SK-N-SH (cell line): ENCODE results near the gene MAN2B1. TPM values are rescaled to one million over a fixed set of nuclear protein-coding genes. Genes with fewer than 3 reads are reported as not detected.

Source experiments
- CTCF ChIA-PET: fragments of 300-600, 350-600 bp; formaldehyde crosslinking; extraction: SDS; loops from one replicate; lab custom pipeline; 2021; lab: Yijun Ruan, JAX
- POLR2A ChIA-PET: fragments of 350-600 bp; sonication (Branson Sonifier 250); formaldehyde crosslinking; extraction: SDS; loops from one replicate; lab custom pipeline; 2020; ENCODE audit warnings: antibody characterized with exemption, inconsistent platforms; lab: Yijun Ruan, JAX
- DNase-seq: peaks from one replicate; pipeline ENCODE4 v3.0.0; 2012
- H2AFZ ChIP-seq: fragments of 200-600 bp; sonication (generic); 2 replicates; pipeline ENCODE4 v1.8.1; 2016; ENCODE audit warnings: antibody characterized with exemption, mild to moderate bottlenecking, low read depth
- H3F3A ChIP-seq: fragments of 200-600 bp; sonication (generic); replicated peaks from 2 replicates; pipeline ENCODE3; 2016; ENCODE audit warnings: antibody characterized with exemption, mild to moderate bottlenecking; ENCODE audit not compliant: insufficient read depth
- H3K27ac ChIP-seq, 2 experiments: fragments of 200-500 bp in 1 of 2; fragments of 200-600 bp in 1 of 2; sonication (Bioruptor generic) in 1 of 2; sonication (generic), shearing (Covaris generic) in 1 of 2; 2 replicates each; pipeline versions ENCODE4 v1.5.1 to v1.6.1; 2014 to 2016; ENCODE audit warnings: low read depth in 2 of 2, inconsistent platforms in 1 of 2, low read length in 1 of 2, mild to moderate bottlenecking in 1 of 2, mixed read lengths in 1 of 2
- H3K27me3 ChIP-seq: fragments of 200-600 bp; sonication (generic), shearing (Covaris generic); 2 replicates; pipeline ENCODE4 v1.6.1; 2016; ENCODE audit warnings: mixed run types; ENCODE audit not compliant: insufficient read depth
- H3K36me3 ChIP-seq, 2 experiments: fragments of 200-500 bp in 1 of 2; fragments of 200-600 bp in 1 of 2; sonication (Bioruptor generic) in 1 of 2; sonication (generic) in 1 of 2; replicated peaks in 1 of 2; 2 replicates each; pipeline versions ENCODE3 to v1.5.1; 2014 to 2016; ENCODE audit warnings: low read length in 1 of 2, mild to moderate bottlenecking in 1 of 2; ENCODE audit not compliant: insufficient read depth in 2 of 2, control insufficient read depth in 1 of 2
- H3K4me1 ChIP-seq, 2 experiments: fragments of 200-500 bp in 1 of 2; fragments of 200-600 bp in 1 of 2; sonication (Bioruptor generic) in 1 of 2; sonication (generic), shearing (Covaris generic) in 1 of 2; 2 replicates each; pipeline versions ENCODE4 v1.5.1 to v1.6.1; 2014 to 2016; ENCODE audit warnings: low read depth in 1 of 2, low read length in 1 of 2, mixed run types in 1 of 2; ENCODE audit not compliant: insufficient read depth in 2 of 2, control insufficient read depth in 1 of 2
- H3K4me2 ChIP-seq: fragments of 200-600 bp; sonication (generic), shearing (Covaris generic); 2 replicates; pipeline ENCODE4 v1.6.1; 2017; ENCODE audit warnings: mixed run types
- H3K4me3 ChIP-seq, 2 experiments: fragments of 200-500 bp in 1 of 2; fragments of 200-600 bp in 1 of 2; sonication (Bioruptor generic) in 1 of 2; sonication (generic), shearing (Covaris generic) in 1 of 2; 2 replicates each; pipeline versions ENCODE4 v1.5.1 to v1.8.1; 2014 to 2016; ENCODE audit warnings: low read depth in 2 of 2, inconsistent platforms in 1 of 2, low read length in 1 of 2, mild to moderate bottlenecking in 1 of 2, mixed read lengths in 1 of 2, moderate library complexity in 1 of 2
- H3K79me2 ChIP-seq: fragments of 200-600 bp; sonication (generic); 2 replicates; pipeline ENCODE4 v1.8.1; 2017; ENCODE audit warnings: mild to moderate bottlenecking; ENCODE audit not compliant: insufficient read depth
- H3K9ac ChIP-seq: fragments of 200-600 bp; sonication (generic); 2 replicates; pipeline ENCODE4 v1.6.1; 2017; ENCODE audit warnings: mixed run types
- H3K9me2 ChIP-seq: fragments of 200-600 bp; sonication (generic); 2 replicates; pipeline ENCODE4 v1.6.1; 2017; ENCODE audit warnings: mixed run types
- H3K9me3 ChIP-seq: fragments of 200-600 bp; sonication (generic); 2 replicates; pipeline ENCODE4 v1.6.1; 2017; ENCODE audit warnings: mixed run types, mild to moderate bottlenecking, moderate library complexity
- H4K20me1 ChIP-seq: fragments of 200-600 bp; sonication (generic); 2 replicates; pipeline ENCODE4 v1.6.1; 2017; ENCODE audit warnings: mild to moderate bottlenecking, mixed run types; ENCODE audit not compliant: insufficient read depth
- EP300 ChIP-seq, 2 experiments: IDR thresholded peaks; 2 replicates each; pipeline versions ENCODE4 v1.4.0 to v1.6.1; 2012; ENCODE audit warnings: borderline replicate concordance in 1 of 2, low read depth in 1 of 2, low read length in 1 of 2
- EZH2phosphoT487 ChIP-seq: fragments of 200-600 bp; sonication (generic); IDR thresholded peaks from 2 replicates; pipeline ENCODE4 v1.6.1; 2017; ENCODE audit warnings: low read depth, mixed run types, mild to moderate bottlenecking, antibody characterized with exemption, moderate library complexity, borderline replicate concordance
- FOXJ3 ChIP-seq: sonication (generic); formaldehyde crosslinking; IDR thresholded peaks from 2 replicates; pipeline ENCODE4 v1.5.1; 2020; ENCODE audit warnings: mild to moderate bottlenecking, missing genetic modification reagents
- GATA2 ChIP-seq: sonication (generic); formaldehyde crosslinking; IDR thresholded peaks from 2 replicates; pipeline ENCODE4 v1.5.0; 2020; ENCODE audit warnings: mild to moderate bottlenecking, missing genetic modification reagents
- NFIC ChIP-seq: IDR thresholded peaks from 2 replicates; pipeline ENCODE4 v1.4.0; 2012; ENCODE audit warnings: borderline replicate concordance
- NRF1 ChIP-seq: IDR thresholded peaks from 2 replicates; pipeline ENCODE4 v1.6.1; 2012; ENCODE audit warnings: low read depth, mild to moderate bottlenecking, low read length
- POLR2AphosphoS5 ChIP-seq: IDR thresholded peaks from 2 replicates; pipeline ENCODE4 v1.6.1; 2012; ENCODE audit warnings: low read depth, low read length
- TAF1 ChIP-seq: IDR thresholded peaks from 2 replicates; pipeline ENCODE4 v1.6.1; 2012; ENCODE audit warnings: low read depth, mild to moderate bottlenecking, low read length, moderate library complexity, borderline replicate concordance
- TCF12 ChIP-seq: IDR thresholded peaks from 2 replicates; pipeline ENCODE4 v1.4.0; 2012
- TEAD4 ChIP-seq: IDR thresholded peaks from 2 replicates; pipeline ENCODE4 v1.4.0; 2012; ENCODE audit warnings: mild to moderate bottlenecking, borderline replicate concordance; ENCODE audit not compliant: insufficient read depth
- WGBS: methylation state at CpG from one replicate; pipeline ENCODE4 v1.1.6; 2017; ENCODE audit warnings: low lambda C conversion rate; 5-methylcytosine and 5-hydroxymethylcytosine counted together
- polyA plus RNA-seq, 3 experiments: library from polyadenylated mRNA; depleted of rRNA; stranded (reverse); fragments of >200 nt; gene quantifications; 2 replicates each; pipeline ENCODE4 v1.2.3, GENCODE V29; 2012
- TF ChIP-seq, protein P1 (sequence below): IDR thresholded peaks from 2 replicates; pipeline ENCODE4 v1.4.0; 2012; ENCODE audit warnings: low read depth, borderline replicate concordance
- TF ChIP-seq, protein P2 (sequence below): IDR thresholded peaks from 2 replicates; pipeline ENCODE4 v1.6.1; 2012; ENCODE audit warnings: mild to moderate bottlenecking, low read depth, low read length, moderate library complexity
- TF ChIP-seq, protein P3 (sequence below): IDR thresholded peaks from 2 replicates; pipeline ENCODE4 v1.4.0; 2012; ENCODE audit warnings: low read depth, borderline replicate concordance
- TF ChIP-seq, protein P4 (sequence below): IDR thresholded peaks from 2 replicates; pipeline ENCODE4 v1.4.0; 2012; ENCODE audit warnings: low read depth
- TF ChIP-seq, protein P5 (sequence below): fragments of 150-350 bp; IDR thresholded peaks from 2 replicates; pipeline ENCODE4 v1.6.1; 2017; ENCODE audit warnings: antibody characterized with exemption, low read length, low read depth, borderline replicate concordance
- TF ChIP-seq, protein P6 (sequence below): fragments of 150-350 bp; IDR thresholded peaks from 2 replicates; pipeline ENCODE4 v1.6.1; 2016; ENCODE audit warnings: mild to moderate bottlenecking, low read depth, low read length
- TF ChIP-seq, protein P7 (sequence below): fragments of 200-600 bp; sonication (generic); IDR thresholded peaks from 2 replicates; pipeline ENCODE4 v1.6.1; 2017; ENCODE audit warnings: antibody characterized with exemption, mild to moderate bottlenecking, moderate library complexity

MAN2B1 gene
- polyA plus RNA-seq, 1 of the 3 experiments (the other 2 are of a cell fraction), result 47.0 TPM

DNA sequence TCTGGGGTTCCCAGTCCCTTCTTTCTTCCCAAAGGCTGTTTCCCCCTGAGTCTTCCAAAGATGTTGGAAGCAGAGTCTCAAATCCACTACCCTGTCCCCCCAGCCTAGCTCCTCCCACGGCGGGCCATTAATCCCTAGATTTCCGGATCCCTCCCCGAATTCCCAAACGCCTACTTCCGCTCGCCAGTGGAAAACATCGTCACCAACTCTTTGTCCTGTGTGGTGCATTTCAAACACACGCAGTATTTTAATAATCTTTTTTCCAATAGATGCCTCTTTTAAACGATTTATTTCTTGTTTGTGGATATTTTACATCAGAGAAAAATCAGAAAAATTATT, 55.2 kb downstream of the MAN2B1 start (continued):
- TF ChIP-seq, protein P1, sequence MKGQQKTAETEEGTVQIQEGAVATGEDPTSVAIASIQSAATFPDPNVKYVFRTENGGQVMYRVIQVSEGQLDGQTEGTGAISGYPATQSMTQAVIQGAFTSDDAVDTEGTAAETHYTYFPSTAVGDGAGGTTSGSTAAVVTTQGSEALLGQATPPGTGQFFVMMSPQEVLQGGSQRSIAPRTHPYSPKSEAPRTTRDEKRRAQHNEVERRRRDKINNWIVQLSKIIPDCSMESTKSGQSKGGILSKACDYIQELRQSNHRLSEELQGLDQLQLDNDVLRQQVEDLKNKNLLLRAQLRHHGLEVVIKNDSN, result no peak
- TF ChIP-seq, protein P2, sequence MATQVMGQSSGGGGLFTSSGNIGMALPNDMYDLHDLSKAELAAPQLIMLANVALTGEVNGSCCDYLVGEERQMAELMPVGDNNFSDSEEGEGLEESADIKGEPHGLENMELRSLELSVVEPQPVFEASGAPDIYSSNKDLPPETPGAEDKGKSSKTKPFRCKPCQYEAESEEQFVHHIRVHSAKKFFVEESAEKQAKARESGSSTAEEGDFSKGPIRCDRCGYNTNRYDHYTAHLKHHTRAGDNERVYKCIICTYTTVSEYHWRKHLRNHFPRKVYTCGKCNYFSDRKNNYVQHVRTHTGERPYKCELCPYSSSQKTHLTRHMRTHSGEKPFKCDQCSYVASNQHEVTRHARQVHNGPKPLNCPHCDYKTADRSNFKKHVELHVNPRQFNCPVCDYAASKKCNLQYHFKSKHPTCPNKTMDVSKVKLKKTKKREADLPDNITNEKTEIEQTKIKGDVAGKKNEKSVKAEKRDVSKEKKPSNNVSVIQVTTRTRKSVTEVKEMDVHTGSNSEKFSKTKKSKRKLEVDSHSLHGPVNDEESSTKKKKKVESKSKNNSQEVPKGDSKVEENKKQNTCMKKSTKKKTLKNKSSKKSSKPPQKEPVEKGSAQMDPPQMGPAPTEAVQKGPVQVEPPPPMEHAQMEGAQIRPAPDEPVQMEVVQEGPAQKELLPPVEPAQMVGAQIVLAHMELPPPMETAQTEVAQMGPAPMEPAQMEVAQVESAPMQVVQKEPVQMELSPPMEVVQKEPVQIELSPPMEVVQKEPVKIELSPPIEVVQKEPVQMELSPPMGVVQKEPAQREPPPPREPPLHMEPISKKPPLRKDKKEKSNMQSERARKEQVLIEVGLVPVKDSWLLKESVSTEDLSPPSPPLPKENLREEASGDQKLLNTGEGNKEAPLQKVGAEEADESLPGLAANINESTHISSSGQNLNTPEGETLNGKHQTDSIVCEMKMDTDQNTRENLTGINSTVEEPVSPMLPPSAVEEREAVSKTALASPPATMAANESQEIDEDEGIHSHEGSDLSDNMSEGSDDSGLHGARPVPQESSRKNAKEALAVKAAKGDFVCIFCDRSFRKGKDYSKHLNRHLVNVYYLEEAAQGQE, result 0 out of 2 replicates have a peak, but pooled peaks have one; percentile 28
- TF ChIP-seq GATA2 (CRISPR knock-in tag), result no peak

DNA sequence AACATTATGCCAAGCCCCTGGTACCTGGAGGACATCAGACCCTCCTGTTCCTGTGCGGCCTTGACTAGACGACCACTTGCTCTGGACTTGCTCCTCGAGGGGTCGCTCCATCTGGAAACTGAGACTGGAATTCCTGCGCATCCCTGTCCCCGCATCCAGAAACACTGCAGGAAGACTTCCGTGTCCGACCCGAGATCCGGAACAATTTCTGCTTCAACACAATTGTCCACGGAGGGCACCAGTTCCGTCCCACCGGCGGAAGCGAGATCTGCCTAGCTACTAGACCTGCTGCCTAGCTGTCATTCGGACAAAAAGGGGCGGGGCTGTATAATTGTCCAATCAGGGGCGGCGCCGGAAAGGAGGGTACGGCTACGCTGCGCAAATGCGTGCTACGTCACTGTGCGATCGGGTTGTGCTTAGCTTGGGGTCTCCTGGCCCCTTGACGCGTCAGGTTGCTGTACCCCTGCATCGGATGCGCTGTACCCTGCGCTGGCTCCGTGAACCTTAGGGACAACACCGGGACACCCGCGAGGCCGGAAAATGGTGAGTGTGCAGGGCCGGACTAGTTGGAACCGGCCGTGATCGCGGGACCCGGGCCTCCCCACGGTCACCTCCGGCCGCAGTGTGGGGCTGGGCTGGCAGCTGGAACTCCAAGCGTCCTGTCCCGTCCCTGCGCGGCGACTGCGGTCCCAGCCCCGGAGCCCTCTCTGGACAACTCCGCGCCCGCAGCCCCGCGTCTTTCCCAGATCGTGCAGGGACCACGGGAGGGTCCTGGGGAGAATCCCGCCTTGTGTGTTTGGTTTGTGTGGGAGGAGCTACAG, 55.8 kb downstream of the MAN2B1 start, which contains the start of the genes ZNF490 and ZNF791:
Gene ZNF490 (minus strand): TSS at position 274 of the 821 bp plus-strand sequence. CDS start 133 bp downstream, at position 141.
Gene ZNF791 (plus strand): TSS at position 381 of the 821 bp plus-strand sequence. CDS start 160 bp downstream, at position 541.
- DNase-seq, result peak; percentile 96
- H3K36me3 ChIP-seq, result peaks cover 16 to 53% of the 10 kb centered on the region in 2 experiments
- peak within 1 kb of the TSS; percentile 93 for H3K4me2 ChIP-seq
- ChIA-PET POLR2A (interaction anchor here (0.6 to 1.2 kb wide), 4 partner anchors 59 to 454 kb away, joined by 3 to 4 read pairs (median 3); partner anchors contain the start of gene ZNF625), CTCF (interaction anchor here (1.0 to 2.1 kb wide), 4 partner anchors 29 to 115 kb away, joined by 3 to 8 read pairs (median 5); no protein-coding TSS in a partner anchor)
- H2AFZ ChIP-seq, result peak within 1 kb of the TSS; percentile 99
- peaks cover 19% of the 10 kb centered on the region for H3F3A ChIP-seq
- H3K4me1 ChIP-seq, result peaks cover 2 to 6% of the 10 kb centered on the region in 2 experiments; a peak in 3 of 4 replicates
- peak within 1 kb of the TSS; percentile 96 for H3K9ac ChIP-seq
- H3K27ac ChIP-seq, result peak within 1 kb of the TSS; percentile 87 to 95
- no peaks in the 10 kb centered on the region for H3K9me3 ChIP-seq
- peak within 1 kb of the TSS; percentile 87 to 98 for H3K4me3 ChIP-seq
- H3K27me3 ChIP-seq, result no peaks in the 10 kb centered on the region
- H3K9me2 ChIP-seq, result no peaks in the 10 kb centered on the region
- peaks cover 65% of the 10 kb centered on the region for H3K79me2 ChIP-seq
- WGBS, result 0% methylated on average over 15 of the region's 61 CpGs
- H4K20me1 ChIP-seq, result peaks cover 4% of the 10 kb centered on the region
- TF ChIP-seq, protein P3, sequence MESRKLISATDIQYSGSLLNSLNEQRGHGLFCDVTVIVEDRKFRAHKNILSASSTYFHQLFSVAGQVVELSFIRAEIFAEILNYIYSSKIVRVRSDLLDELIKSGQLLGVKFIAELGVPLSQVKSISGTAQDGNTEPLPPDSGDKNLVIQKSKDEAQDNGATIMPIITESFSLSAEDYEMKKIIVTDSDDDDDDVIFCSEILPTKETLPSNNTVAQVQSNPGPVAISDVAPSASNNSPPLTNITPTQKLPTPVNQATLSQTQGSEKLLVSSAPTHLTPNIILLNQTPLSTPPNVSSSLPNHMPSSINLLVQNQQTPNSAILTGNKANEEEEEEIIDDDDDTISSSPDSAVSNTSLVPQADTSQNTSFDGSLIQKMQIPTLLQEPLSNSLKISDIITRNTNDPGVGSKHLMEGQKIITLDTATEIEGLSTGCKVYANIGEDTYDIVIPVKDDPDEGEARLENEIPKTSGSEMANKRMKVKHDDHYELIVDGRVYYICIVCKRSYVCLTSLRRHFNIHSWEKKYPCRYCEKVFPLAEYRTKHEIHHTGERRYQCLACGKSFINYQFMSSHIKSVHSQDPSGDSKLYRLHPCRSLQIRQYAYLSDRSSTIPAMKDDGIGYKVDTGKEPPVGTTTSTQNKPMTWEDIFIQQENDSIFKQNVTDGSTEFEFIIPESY, result no peak
- TF ChIP-seq, protein P4, sequence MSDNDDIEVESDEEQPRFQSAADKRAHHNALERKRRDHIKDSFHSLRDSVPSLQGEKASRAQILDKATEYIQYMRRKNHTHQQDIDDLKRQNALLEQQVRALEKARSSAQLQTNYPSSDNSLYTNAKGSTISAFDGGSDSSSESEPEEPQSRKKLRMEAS, result peak; percentile 71; the same call in 1 of the 2 replicates
- TF ChIP-seq TAF1 (peak; percentile 93), NFIC (no peak), TCF12 (no peak), TEAD4 (no peak), FOXJ3 (CRISPR knock-in tag) (0 out of 2 replicates have a peak, but pooled peaks have one; percentile 61), EP300 (IDR thresholded peaks at IDR 0.05; ENCODE audit: borderline replicate concordance in 1 of 2, low read depth in 1 of 2, low read length in 1 of 2) (peak in 1 of 2 experiments; percentile 70; a peak in 1 of 4 replicates), EZH2phosphoT487 (no peak), POLR2AphosphoS5 (peak; percentile 93), NRF1 (peak; percentile 33; the same call in 1 of the 2 replicates)
- TF ChIP-seq, protein P5, sequence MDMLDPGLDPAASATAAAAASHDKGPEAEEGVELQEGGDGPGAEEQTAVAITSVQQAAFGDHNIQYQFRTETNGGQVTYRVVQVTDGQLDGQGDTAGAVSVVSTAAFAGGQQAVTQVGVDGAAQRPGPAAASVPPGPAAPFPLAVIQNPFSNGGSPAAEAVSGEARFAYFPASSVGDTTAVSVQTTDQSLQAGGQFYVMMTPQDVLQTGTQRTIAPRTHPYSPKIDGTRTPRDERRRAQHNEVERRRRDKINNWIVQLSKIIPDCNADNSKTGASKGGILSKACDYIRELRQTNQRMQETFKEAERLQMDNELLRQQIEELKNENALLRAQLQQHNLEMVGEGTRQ, result no peak
- TF ChIP-seq, protein P6, sequence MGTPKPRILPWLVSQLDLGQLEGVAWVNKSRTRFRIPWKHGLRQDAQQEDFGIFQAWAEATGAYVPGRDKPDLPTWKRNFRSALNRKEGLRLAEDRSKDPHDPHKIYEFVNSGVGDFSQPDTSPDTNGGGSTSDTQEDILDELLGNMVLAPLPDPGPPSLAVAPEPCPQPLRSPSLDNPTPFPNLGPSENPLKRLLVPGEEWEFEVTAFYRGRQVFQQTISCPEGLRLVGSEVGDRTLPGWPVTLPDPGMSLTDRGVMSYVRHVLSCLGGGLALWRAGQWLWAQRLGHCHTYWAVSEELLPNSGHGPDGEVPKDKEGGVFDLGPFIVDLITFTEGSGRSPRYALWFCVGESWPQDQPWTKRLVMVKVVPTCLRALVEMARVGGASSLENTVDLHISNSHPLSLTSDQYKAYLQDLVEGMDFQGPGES, result no peak
- TF ChIP-seq, protein P7, sequence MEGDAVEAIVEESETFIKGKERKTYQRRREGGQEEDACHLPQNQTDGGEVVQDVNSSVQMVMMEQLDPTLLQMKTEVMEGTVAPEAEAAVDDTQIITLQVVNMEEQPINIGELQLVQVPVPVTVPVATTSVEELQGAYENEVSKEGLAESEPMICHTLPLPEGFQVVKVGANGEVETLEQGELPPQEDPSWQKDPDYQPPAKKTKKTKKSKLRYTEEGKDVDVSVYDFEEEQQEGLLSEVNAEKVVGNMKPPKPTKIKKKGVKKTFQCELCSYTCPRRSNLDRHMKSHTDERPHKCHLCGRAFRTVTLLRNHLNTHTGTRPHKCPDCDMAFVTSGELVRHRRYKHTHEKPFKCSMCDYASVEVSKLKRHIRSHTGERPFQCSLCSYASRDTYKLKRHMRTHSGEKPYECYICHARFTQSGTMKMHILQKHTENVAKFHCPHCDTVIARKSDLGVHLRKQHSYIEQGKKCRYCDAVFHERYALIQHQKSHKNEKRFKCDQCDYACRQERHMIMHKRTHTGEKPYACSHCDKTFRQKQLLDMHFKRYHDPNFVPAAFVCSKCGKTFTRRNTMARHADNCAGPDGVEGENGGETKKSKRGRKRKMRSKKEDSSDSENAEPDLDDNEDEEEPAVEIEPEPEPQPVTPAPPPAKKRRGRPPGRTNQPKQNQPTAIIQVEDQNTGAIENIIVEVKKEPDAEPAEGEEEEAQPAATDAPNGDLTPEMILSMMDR, result peak; percentile 28
